ENCODE measurements around the gene DUSP5.

GRCh38 chr10:110499796-110500514 lies 2.2 kb downstream of the DUSP5 start:
- TF ChIP-seq POLR2A (IDR thresholded peaks at IDR 0.05; ENCODE audit: low read length) (no peak), MAZ (IDR thresholded peaks at IDR 0.05; ENCODE audit: borderline replicate concordance, low read depth, low read length) (no peak), NFE2L2 (conservative IDR thresholded peaks at IDR 0.05; ENCODE audit: low read length) (no peak), JUNB (IDR thresholded peaks at IDR 0.05) (no peak), MAX (IDR thresholded peaks at IDR 0.05) (peak; percentile 34; the same call in 1 of the 2 replicates), CTCF (IDR thresholded peaks at IDR 0.05) (no peak), HOXB13 (CRISPR knock-in tag; IDR thresholded peaks at IDR 0.05; ENCODE audit: low read depth) (no peak), CBX8 (IDR thresholded peaks at IDR 0.05) (no peak), RAD21 (conservative IDR thresholded peaks at IDR 0.05 in 1 of 2, IDR thresholded peaks at IDR 0.05 in 1 of 2) (no peak), CHD4 (IDR thresholded peaks at IDR 0.05; ENCODE audit: borderline replicate concordance) (no peak), ESRRA (IDR thresholded peaks at IDR 0.05; ENCODE audit: borderline replicate concordance, low read length) (no peak), CHD2 (IDR thresholded peaks at IDR 0.05; ENCODE audit: low read length, partially characterized antibody) (no peak)
- TF ChIP-seq, protein P1, sequence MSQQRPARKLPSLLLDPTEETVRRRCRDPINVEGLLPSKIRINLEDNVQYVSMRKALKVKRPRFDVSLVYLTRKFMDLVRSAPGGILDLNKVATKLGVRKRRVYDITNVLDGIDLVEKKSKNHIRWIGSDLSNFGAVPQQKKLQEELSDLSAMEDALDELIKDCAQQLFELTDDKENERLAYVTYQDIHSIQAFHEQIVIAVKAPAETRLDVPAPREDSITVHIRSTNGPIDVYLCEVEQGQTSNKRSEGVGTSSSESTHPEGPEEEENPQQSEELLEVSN (IDR thresholded peaks at IDR 0.05; ENCODE audit: borderline replicate concordance, low read depth): no peak

All from A549 (cell line).